Kidney tubule cell (primary cell): ENCODE measurements around the gene CPTP.

Experiments
- DNase-seq: peaks from one replicate; pipeline ENCODE4 v3.0.0-alpha.2; 2018; ENCODE audit warnings: low spot score

Gene CPTP

GRCh38 chr1:1336446-1336845, 11.8 kb downstream of the CPTP start:
- no peak for DNase-seq

- DNase-seq = no peak
Measured at GRCh38 chr1:1336931-1337792, 12.6 kb downstream of the CPTP start.

GRCh38 chr1:1337793-1338147, 13.2 kb downstream of the CPTP start:
- DNase-seq = no peak

- DNase-seq = no peak
Measured at GRCh38 chr1:1338278-1338677, 13.7 kb downstream of the CPTP start.

- DNase-seq = no peak
Measured at GRCh38 chr1:1340185-1340584, 15.6 kb downstream of the CPTP start.

GRCh38 chr1:1340791-1341548, 16.4 kb downstream of the CPTP start:
- no peak for DNase-seq

- DNase-seq = no peak
Measured at GRCh38 chr1:1341549-1342021, 17.0 kb downstream of the CPTP start.

- no peak for DNase-seq
Measured at GRCh38 chr1:1342061-1342562, 17.5 kb downstream of the CPTP start.

GRCh38 chr1:1342584-1343115, 18.0 kb downstream of the CPTP start:
- DNase-seq = no peak

GRCh38 chr1:1343811-1344421, 19.3 kb downstream of the CPTP start:
- no peak for DNase-seq

GRCh38 chr1:1344655-1345361, 20.2 kb downstream of the CPTP start:
- peak; percentile 95 for DNase-seq

GRCh38 chr1:1345384-1345783, 20.8 kb downstream of the CPTP start:
- no peak for DNase-seq

- DNase-seq = no peak
Measured at GRCh38 chr1:1345860-1346500, 21.4 kb downstream of the CPTP start.

- DNase-seq = no peak
Measured at GRCh38 chr1:1346501-1346890, 21.9 kb downstream of the CPTP start.

GRCh38 chr1:1347026-1347595, 22.5 kb downstream of the CPTP start:
- no peak for DNase-seq

GRCh38 chr1:1347663-1348419, 23.2 kb downstream of the CPTP start:
- DNase-seq = peak; percentile 62

GRCh38 chr1:1348420-1349255, 24.0 kb downstream of the CPTP start:
- peak; percentile 54 for DNase-seq

- DNase-seq = peak; percentile 72
Measured at GRCh38 chr1:1349256-1350012, 24.8 kb downstream of the CPTP start, which contains the start of gene DVL1. Gene DVL1, minus strand, starts transcription at chr1:1349418. Its CDS starts 353 bp downstream, at chr1:1349065.
